Loucy (cell line): ENCODE measurements around the gene CYP3A5.

Source experiments
- H2AFZ ChIP-seq: fragments of 200-600 bp; sonication (generic); 2 replicates; pipeline ENCODE4 v1.6.0; 2016; ENCODE audit warnings: antibody characterized with exemption, mild to moderate bottlenecking, low read length, moderate library complexity
- H3F3A ChIP-seq: fragments of 200-600 bp; 2 replicates; pipeline ENCODE4 v1.6.0; 2016; ENCODE audit warnings: antibody characterized with exemption, low read depth, mild to moderate bottlenecking
- H3K27me3 ChIP-seq: fragments of 200-600 bp; sonication (generic); 2 replicates; pipeline ENCODE4 v1.6.1; 2014; ENCODE audit warnings: low read length, mild to moderate bottlenecking; ENCODE audit not compliant: insufficient read depth, poor library complexity, severe bottlenecking
- H3K36me3 ChIP-seq: fragments of 200-600 bp; sonication (generic); 2 replicates; pipeline ENCODE4 v1.6.1; 2016; ENCODE audit warnings: low read length; ENCODE audit not compliant: insufficient read depth
- H3K4me1 ChIP-seq: fragments of 200-600 bp; sonication (generic); 2 replicates; pipeline ENCODE4 v1.5.1; 2014; ENCODE audit warnings: low read length, mild to moderate bottlenecking; ENCODE audit not compliant: insufficient read depth, poor library complexity, severe bottlenecking
- H3K4me2 ChIP-seq: fragments of 200-600 bp; sonication (generic); 2 replicates; pipeline ENCODE4 v1.6.0; 2014; ENCODE audit warnings: antibody characterized with exemption, low read length, low read depth, mild to moderate bottlenecking; ENCODE audit not compliant: poor library complexity, severe bottlenecking
- H3K4me3 ChIP-seq: fragments of 200-600 bp; sonication (generic); 2 replicates; pipeline ENCODE4 v1.5.1; 2014; ENCODE audit warnings: low read length, mild to moderate bottlenecking, mixed read lengths; ENCODE audit not compliant: poor library complexity, severe bottlenecking
- H3K79me2 ChIP-seq: fragments of 200-600 bp; sonication (generic); 2 replicates; pipeline ENCODE4 v1.6.1; 2014; ENCODE audit warnings: low read length; ENCODE audit not compliant: insufficient read depth
- H3K9ac ChIP-seq: fragments of 200-600 bp; sonication (generic); 2 replicates; pipeline ENCODE4 v1.6.0; 2014; ENCODE audit warnings: mild to moderate bottlenecking, low read depth, low read length, moderate library complexity; ENCODE audit not compliant: poor library complexity, severe bottlenecking
- H3K9me2 ChIP-seq: fragments of 200-600 bp; sonication (generic); replicated peaks from 2 replicates; pipeline ENCODE4 v1.6.1; 2016; ENCODE audit warnings: low read depth, low read length, mixed read lengths
- H3K9me3 ChIP-seq: fragments of 200-600 bp; sonication (generic); 2 replicates; pipeline ENCODE4 v1.6.1; 2014; ENCODE audit warnings: mild to moderate bottlenecking, antibody characterized with exemption, low read length, low read depth; ENCODE audit not compliant: insufficient read depth
- H4K20me1 ChIP-seq: fragments of 200-600 bp; sonication (generic); 2 replicates; pipeline ENCODE4 v1.6.0; 2014; ENCODE audit warnings: antibody characterized with exemption, low read length, mild to moderate bottlenecking; ENCODE audit not compliant: insufficient read depth, poor library complexity, severe bottlenecking
- CTCF ChIP-seq: fragments of 200-600 bp; sonication (generic); conservative IDR thresholded peaks from 2 replicates; pipeline ENCODE4 v1.5.1; 2014; ENCODE audit warnings: mild to moderate bottlenecking, antibody characterized with exemption, low read length
- EZH2phosphoT487 ChIP-seq: fragments of 200-600 bp; IDR thresholded peaks from 2 replicates; pipeline ENCODE4 v1.6.1; 2018; ENCODE audit warnings: antibody characterized with exemption, mild to moderate bottlenecking, moderate library complexity, borderline replicate concordance

CYP3A5 gene

GRCh38 chr7:99672573-99672972 lies 7.2 kb downstream of the CYP3A5 start:
- Histone ChIP-seq H3K9ac (no peak overlapping the region), H3K79me2 (no peaks in the 10 kb centered on the region), H4K20me1 (no peaks in the 10 kb centered on the region), H3K9me3 (no peaks in the 10 kb centered on the region), H2AFZ (no peak overlapping the region), H3F3A (peaks cover 5% of the 10 kb centered on the region; the same call in 1 of the 2 replicates), H3K4me3 (no peak overlapping the region), H3K9me2 (no peaks in the 10 kb centered on the region), H3K27me3 (no peaks in the 10 kb centered on the region), H3K4me2 (no peak overlapping the region), H3K4me1 (no peaks in the 10 kb centered on the region), H3K36me3 (no peaks in the 10 kb centered on the region; the same call in 1 of the 2 replicates)
- TF ChIP-seq EZH2phosphoT487 (no peak), CTCF (no peak)

- Histone ChIP-seq H3K9me3 (no peaks in the 10 kb centered on the region), H3K9ac (no peak overlapping the region), H4K20me1 (no peaks in the 10 kb centered on the region), H3K27me3 (no peaks in the 10 kb centered on the region), H3F3A (peaks cover under 1% of the 10 kb centered on the region; the same call in 1 of the 2 replicates), H3K4me2 (no peak overlapping the region), H3K79me2 (no peaks in the 10 kb centered on the region), H3K9me2 (no peaks in the 10 kb centered on the region), H3K4me3 (no peak overlapping the region), H2AFZ (no peak overlapping the region), H3K4me1 (no peaks in the 10 kb centered on the region), H3K36me3 (no peaks in the 10 kb centered on the region; the same call in 1 of the 2 replicates)
- TF ChIP-seq CTCF (no peak), EZH2phosphoT487 (no peak)
These were observed 10.0 kb downstream of the CYP3A5 start for GRCh38 chr7:99669782-99670181.

GRCh38 chr7:99668541-99668940 lies 11.3 kb downstream of the CYP3A5 start:
- H3K4me1 ChIP-seq: no peaks in the 10 kb centered on the region
- H3K4me3 ChIP-seq: no peak overlapping the region
- H3K27me3 ChIP-seq: no peaks in the 10 kb centered on the region
- H2AFZ ChIP-seq: no peak overlapping the region
- H3F3A ChIP-seq: no peaks in the 10 kb centered on the region
- no peaks in the 10 kb centered on the region for H3K79me2 ChIP-seq
- H3K9me3 ChIP-seq: no peaks in the 10 kb centered on the region
- H4K20me1 ChIP-seq: no peaks in the 10 kb centered on the region
- peaks cover 4% of the 10 kb centered on the region; the same call in 1 of the 2 replicates for H3K36me3 ChIP-seq
- no peaks in the 10 kb centered on the region for H3K9me2 ChIP-seq
- TF ChIP-seq EZH2phosphoT487 (no peak), CTCF (no peak)
- no peak overlapping the region for H3K4me2 ChIP-seq
- no peak overlapping the region for H3K9ac ChIP-seq
